Activated naive CD4-positive, alpha-beta T cell treated with Interleukin-2 at 50 U/mL for 16 hours (primary cell): ENCODE data around the gene PCDHGC4.

Source experiments
- DNase-seq: peaks from one replicate; pipeline ENCODE4 v3.0.0-alpha.2; 2020

Gene PCDHGC4

DNA sequence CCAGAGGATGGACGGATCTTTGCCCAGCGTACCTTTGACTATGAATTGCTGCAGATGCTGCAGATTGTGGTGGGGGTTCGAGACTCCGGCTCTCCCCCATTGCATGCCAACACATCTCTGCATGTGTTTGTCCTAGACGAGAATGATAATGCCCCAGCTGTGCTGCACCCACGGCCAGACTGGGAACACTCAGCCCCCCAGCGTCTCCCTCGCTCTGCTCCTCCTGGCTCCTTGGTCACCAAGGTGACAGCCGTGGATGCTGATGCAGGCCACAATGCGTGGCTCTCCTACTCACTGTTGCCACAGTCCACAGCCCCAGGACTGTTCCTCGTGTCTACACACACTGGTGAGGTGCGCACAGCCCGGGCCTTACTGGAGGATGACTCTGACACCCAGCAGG lies 5.9 kb downstream of the PCDHGC4 start:
- DNase-seq = no peak

- DNase-seq = no peak
Observed at GRCh38 chr5:141491323-141492167, 6.7 kb downstream of the PCDHGC4 start.

DNA sequence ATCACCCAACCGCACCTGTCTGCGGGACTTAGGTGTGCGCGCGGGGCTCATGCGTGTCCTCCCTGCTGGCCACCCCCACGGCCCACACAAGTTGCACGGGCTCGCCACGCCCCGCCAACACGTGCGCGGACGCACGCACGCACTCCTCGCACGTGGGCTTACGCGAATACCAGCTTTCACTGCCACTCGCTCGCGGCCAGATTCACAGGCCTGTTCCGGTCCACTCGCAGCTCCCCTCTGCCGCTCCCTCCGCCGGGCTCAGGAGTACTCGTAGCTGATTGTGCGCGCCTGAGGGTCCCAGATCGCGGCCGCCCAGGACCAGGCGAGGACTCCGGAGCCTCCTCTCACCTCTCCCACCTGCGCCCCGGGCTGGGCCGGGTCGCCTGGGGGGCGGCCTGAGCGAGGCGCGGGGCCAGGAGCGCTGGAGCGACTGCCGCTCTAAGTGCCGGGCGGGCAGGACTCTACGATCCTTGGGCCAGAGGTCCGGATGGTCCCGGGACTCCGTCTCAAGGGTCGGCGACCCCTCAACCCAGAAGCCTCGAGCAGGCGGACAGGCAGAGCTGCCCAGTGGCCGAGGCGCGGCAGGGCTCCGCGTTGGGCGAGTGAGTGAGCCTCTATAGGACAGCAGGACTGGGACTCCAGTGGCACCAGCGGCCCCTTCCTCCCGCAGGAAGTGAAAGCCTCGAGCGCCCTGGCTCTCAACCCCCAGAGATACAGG lies 7.5 kb downstream of the PCDHGC4 start:
- peak; percentile 34 for DNase-seq

- no peak for DNase-seq
Observed at GRCh38 chr5:141493500-141494422, 8.9 kb downstream of the PCDHGC4 start.

GRCh38 chr5:141494761-141495452 lies 10.1 kb downstream of the PCDHGC4 start:
- DNase-seq = no peak

- no peak for DNase-seq
Observed at GRCh38 chr5:141495453-141495811, 10.6 kb downstream of the PCDHGC4 start.

- DNase-seq = no peak
Observed at GRCh38 chr5:141496038-141496437, 11.2 kb downstream of the PCDHGC4 start.

GRCh38 chr5:141501761-141502160 lies 16.9 kb downstream of the PCDHGC4 start:
- DNase-seq = no peak

DNA sequence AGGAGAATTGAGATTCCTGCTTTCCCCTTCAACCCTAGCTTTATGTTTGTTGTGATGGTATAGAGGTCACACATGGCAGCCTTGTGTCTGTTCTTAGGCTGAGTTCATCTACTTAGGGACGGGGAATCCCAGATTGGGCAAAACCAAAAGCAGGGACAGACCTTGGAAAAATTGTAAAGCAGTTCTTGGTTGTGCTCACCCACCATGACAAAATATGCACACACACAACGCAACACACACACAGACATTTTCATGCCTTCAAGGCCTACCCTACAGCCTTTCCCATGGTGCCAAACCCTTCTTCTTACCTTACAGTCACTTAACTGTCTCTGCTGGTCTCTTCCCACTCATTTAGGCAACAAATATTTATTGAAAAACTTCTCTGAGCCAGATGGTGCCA lies 18.9 kb downstream of the PCDHGC4 start:
- DNase-seq = no peak

DNA sequence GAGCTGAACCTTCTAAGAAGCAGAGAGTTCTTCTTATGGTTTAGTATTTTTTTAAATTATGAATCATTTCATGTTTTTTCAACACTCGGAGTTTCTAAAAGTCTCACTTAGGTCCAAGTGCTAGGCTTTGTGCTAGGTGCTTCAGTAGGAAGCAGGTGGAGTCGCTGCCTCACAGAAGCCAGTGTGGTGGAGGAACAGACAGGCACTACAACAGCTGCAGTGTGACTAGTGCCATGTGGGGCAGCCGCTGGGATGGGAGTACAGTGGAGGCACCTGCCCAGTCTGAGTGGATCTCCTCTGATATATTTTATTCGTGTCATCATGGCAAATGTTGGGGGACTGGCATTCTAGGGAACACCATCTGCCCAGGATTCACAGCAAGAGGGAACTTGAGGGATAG lies 19.4 kb downstream of the PCDHGC4 start:
- DNase-seq = no peak

GRCh38 chr5:141506381-141507155 lies 21.7 kb downstream of the PCDHGC4 start:
- no peak for DNase-seq

DNA sequence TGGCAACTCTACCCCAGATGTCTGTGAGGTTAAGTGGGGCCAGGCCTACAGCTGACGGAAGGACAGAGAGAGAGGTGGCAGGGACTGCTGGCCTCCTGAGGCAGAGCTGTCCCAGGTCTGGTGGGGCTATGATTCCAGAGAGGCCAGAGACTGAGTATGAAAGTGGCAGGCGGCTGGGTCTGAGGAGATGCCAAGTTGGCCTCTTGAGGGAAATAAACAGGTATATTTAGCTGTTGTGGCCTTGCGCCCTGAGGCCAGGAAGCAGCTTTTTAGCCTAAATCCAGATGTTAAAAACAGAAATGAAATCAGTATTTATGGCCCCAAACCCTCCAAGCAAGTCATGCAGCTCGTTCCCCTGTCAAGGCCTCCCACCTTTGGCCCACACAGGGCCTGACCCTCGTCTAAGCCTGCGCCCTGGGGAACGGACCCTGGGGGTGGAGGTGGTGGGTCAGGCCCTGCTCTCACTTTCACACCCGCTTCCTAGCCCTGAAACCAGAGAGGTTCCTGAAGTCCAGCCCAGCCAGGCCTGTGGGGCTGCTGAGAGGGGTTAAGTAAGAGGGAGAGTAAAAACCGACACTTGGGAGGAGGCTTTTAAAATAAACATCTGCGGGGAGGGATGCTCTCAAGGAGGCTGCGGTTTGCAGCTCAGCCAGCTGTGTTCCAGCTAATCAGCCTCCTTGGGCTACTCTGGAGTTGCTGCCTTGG lies 22.7 kb downstream of the PCDHGC4 start:
- no peak for DNase-seq

DNA sequence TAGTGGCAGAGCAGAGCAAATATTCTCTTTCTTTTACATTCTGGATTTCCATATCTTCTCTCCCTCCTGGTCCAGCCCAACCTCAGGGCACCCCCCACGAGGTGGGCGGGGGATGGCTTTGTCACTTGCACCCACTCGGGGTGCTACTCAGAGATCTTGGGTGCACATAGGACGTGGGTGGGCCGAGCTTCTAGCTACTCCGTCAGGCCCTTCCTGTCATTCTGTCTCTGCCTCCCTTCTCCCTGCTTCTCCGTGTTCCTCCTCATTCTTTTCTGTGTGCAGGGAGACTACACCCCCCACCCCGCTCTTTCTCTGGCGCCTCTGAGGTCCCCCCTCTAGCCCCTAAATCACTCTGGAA lies 23.6 kb downstream of the PCDHGC4 start:
- DNase-seq = no peak

DNA sequence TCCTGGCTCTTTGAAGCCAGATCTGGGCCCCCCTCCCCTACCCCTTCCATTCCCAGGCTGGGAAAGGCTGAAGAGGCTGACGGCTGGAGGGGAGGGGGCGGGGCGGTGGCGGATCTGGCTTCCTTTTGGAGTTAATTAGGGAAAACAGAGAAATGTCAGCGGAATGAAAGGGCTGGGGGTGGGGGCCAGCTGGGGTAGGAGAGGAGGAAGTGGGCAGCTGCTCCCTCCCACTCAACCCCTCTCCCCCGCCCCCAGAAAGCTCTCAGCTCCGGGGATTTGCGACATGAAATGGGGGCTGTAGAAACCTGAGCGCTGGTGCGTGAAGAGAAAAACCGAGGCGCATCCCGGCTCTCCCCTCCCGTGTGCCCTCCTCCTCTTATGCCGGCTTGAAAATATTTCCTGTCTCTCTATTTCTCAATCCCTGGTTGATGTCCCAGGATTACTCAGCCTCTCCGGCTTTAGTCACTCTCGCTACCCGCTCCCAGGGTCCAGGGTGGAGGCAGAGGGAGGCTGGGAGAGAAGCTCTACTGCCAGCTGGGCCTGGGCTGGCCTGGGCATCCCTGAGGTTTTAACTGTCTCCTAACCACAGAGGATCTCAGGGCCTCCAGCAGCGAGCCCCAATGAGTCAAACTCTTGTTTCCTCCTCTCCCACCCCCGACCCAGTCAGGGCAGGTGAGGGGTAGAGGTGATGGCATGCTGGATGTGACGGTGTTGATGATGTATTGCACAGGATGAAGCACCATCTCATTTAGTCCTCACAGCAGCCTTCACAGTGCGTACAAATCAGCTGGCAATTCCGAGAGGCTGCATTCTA lies 24.2 kb downstream of the PCDHGC4 start:
- no peak for DNase-seq

DNA sequence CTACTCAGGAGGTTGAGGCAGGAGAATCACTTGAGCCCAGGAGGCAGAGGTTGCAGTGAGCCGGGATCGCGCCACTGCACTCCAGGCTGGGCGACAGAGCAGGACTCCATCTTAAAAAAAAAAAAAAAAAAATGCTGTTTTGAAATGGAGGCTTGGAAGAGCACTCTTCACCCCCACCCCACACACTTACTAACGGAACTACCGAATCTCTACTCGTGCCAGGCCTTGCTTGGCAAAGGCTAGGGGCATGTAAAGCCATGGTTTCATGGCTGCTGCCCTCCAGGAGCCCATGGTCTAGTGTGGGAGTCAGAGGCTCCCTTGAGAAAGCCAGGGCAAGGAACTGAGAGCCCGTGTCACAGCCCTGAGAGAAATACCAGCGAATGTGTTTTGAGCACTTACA lies 25.3 kb downstream of the PCDHGC4 start:
- DNase-seq = no peak

DNA sequence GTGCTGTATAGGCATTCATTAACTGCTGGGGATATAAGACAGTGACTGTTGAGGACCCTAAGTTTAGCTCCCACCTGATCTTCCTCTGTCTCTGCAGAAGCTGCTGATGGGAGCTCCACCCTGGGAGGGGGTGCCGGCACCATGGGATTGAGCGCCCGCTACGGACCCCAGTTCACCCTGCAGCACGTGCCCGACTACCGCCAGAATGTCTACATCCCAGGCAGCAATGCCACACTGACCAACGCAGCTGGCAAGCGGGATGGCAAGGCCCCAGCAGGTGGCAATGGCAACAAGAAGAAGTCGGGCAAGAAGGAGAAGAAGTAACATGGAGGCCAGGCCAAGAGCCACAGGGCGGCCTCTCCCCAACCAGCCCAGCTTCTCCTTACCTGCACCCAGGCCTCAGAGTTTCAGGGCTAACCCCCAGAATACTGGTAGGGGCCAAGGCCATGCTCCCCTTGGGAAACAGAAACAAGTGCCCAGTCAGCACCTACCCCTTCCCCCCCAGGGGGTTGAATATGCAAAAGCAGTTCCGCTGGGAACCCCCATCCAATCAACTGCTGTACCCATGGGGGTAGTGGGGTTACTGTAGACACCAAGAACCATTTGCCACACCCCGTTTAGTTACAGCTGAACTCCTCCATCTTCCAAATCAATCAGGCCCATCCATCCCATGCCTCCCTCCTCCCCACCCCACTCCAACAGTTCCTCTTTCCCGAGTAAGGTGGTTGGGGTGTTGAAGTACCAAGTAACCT lies 26.2 kb downstream of the PCDHGC4 start:
- no peak for DNase-seq

GRCh38 chr5:141511771-141512325 lies 27.0 kb downstream of the PCDHGC4 start:
- no peak for DNase-seq

DNA sequence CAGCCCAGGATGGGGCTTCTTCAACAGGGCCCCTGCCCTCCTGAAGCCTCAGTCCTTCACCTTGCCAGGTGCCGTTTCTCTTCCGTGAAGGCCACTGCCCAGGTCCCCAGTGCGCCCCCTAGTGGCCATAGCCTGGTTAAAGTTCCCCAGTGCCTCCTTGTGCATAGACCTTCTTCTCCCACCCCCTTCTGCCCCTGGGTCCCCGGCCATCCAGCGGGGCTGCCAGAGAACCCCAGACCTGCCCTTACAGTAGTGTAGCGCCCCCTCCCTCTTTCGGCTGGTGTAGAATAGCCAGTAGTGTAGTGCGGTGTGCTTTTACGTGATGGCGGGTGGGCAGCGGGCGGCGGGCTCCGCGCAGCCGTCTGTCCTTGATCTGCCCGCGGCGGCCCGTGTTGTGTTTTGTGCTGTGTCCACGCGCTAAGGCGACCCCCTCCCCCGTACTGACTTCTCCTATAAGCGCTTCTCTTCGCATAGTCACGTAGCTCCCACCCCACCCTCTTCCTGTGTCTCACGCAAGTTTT lies 27.6 kb downstream of the PCDHGC4 start:
- peak; percentile 85 for DNase-seq
